HepG2 (cell line): ENCODE measurements around the gene RTN3. TPM values are rescaled to one million over a fixed set of nuclear protein-coding genes. Genes with fewer than 3 reads are reported as not detected.
A peak's percentile ranks its signal among the peaks of the same experiment; 100 is the strongest.

Source experiments
- AFF4 ChIP-seq: sonication (generic); formaldehyde crosslinking; IDR thresholded peaks from 2 replicates; pipeline ENCODE4 v1.4.0; 2020; ENCODE audit warnings: missing genetic modification reagents
- KAT8 ChIP-seq: IDR thresholded peaks from 2 replicates; pipeline ENCODE4 v1.6.1; 2016; ENCODE audit warnings: missing genetic modification reagents, missing compliant biosample characterization
- KMT2B ChIP-seq: IDR thresholded peaks from 2 replicates; pipeline ENCODE4 v1.6.1; 2016; ENCODE audit warnings: missing genetic modification reagents, missing compliant biosample characterization
- MED1 ChIP-seq: sonication (generic); formaldehyde crosslinking; IDR thresholded peaks from 2 replicates; pipeline ENCODE4 v1.4.0; 2020; ENCODE audit warnings: missing genetic modification reagents
- NONO ChIP-seq, 2 experiments: fragments of 450-650 bp in 1 of 2; sonication (generic) in 1 of 2; formaldehyde crosslinking in 1 of 2; IDR thresholded peaks in 1 of 2; conservative IDR thresholded peaks in 1 of 2; 2 replicates each; pipeline versions ENCODE4 v1.6.1 to v1.8.0; 2017 to 2022; ENCODE audit warnings: mild to moderate bottlenecking in 1 of 2, missing genetic modification reagents in 1 of 2, moderate library complexity in 1 of 2
- PRPF4 ChIP-seq: fragments of 200-400 bp; formaldehyde crosslinking; IDR thresholded peaks from 2 replicates; pipeline ENCODE4 v1.6.1; 2016; ENCODE audit warnings: low read length, low read depth; ENCODE audit not compliant: poor library complexity, severe bottlenecking
- RELA ChIP-seq: sonication (generic); formaldehyde crosslinking; IDR thresholded peaks from 2 replicates; pipeline ENCODE4 v1.4.0; 2020; ENCODE audit warnings: missing genetic modification reagents
- TBL1XR1 ChIP-seq: fragments of 150-350 bp; IDR thresholded peaks from 2 replicates; pipeline ENCODE4 v1.6.1; 2014; ENCODE audit warnings: borderline replicate concordance, low read length; ENCODE audit not compliant: partially characterized antibody
- ZBTB3 ChIP-seq: sonication (generic); formaldehyde crosslinking; IDR thresholded peaks from 2 replicates; pipeline ENCODE4 v1.4.0; 2020; ENCODE audit warnings: low read depth, mild to moderate bottlenecking, moderate library complexity, missing genetic modification reagents, borderline replicate concordance
- ZBTB46 ChIP-seq: sonication (generic); formaldehyde crosslinking; IDR thresholded peaks from 2 replicates; pipeline ENCODE4 v1.4.0; 2020; ENCODE audit warnings: mild to moderate bottlenecking, missing genetic modification reagents, borderline replicate concordance
- ZNF180 ChIP-seq: sonication (generic); formaldehyde crosslinking; IDR thresholded peaks from 2 replicates; pipeline ENCODE4 v1.4.0; 2020; ENCODE audit warnings: low read depth, missing genetic modification reagents, borderline replicate concordance
- ZNF230 ChIP-seq: sonication (generic); formaldehyde crosslinking; IDR thresholded peaks from 2 replicates; pipeline ENCODE4 v1.4.0; 2020; ENCODE audit warnings: mild to moderate bottlenecking, missing genetic modification reagents
- ZNF260 ChIP-seq: sonication (generic); formaldehyde crosslinking; IDR thresholded peaks from 2 replicates; pipeline ENCODE4 v1.4.0; 2020; ENCODE audit warnings: missing genetic modification reagents, low read depth, mild to moderate bottlenecking, borderline replicate concordance
- ZNF33A ChIP-seq: sonication (generic); formaldehyde crosslinking; IDR thresholded peaks from 2 replicates; pipeline ENCODE4 v1.5.1; 2020; ENCODE audit warnings: missing genetic modification reagents, mild to moderate bottlenecking, moderate library complexity, borderline replicate concordance
- ZNF432 ChIP-seq: sonication (generic); formaldehyde crosslinking; IDR thresholded peaks from 2 replicates; pipeline ENCODE4 v1.5.0; 2020; ENCODE audit warnings: missing genetic modification reagents, mild to moderate bottlenecking, borderline replicate concordance
- ZNF530 ChIP-seq: sonication (generic); formaldehyde crosslinking; IDR thresholded peaks from 2 replicates; pipeline ENCODE4 v1.5.0; 2020; ENCODE audit warnings: low read depth, mild to moderate bottlenecking, missing genetic modification reagents
- ZNF724P ChIP-seq: sonication (generic); formaldehyde crosslinking; IDR thresholded peaks from 2 replicates; pipeline ENCODE4 v1.8.0; 2022; ENCODE audit warnings: missing genetic modification reagents, borderline replicate concordance
- ZNF770 ChIP-seq: sonication (generic); formaldehyde crosslinking; IDR thresholded peaks from 2 replicates; pipeline ENCODE4 v1.5.0; 2020; ENCODE audit warnings: mild to moderate bottlenecking, missing genetic modification reagents
- ZSCAN12 ChIP-seq: sonication (generic); formaldehyde crosslinking; IDR thresholded peaks from 2 replicates; pipeline ENCODE4 v1.9.0; 2021; ENCODE audit warnings: mild to moderate bottlenecking, missing genetic modification reagents
- polyA plus RNA-seq, 8 experiments: library from polyadenylated mRNA; depleted of rRNA in 3 of 8; stranded (reverse) in 7 of 8; unstranded in 1 of 8; fragments of >200 nt; fragmentation: Illumina TruSeq in 4 of 8; extraction: Trizol in 4 of 8; gene quantifications; 2 replicates each; pipeline versions ENCODE4 v1.2.1 to v1.2.3, GENCODE V29; 2011 to 2016; ENCODE audit warnings: low read depth in 4 of 8, missing spikeins in 1 of 8, mixed read lengths in 1 of 8; ENCODE audit not compliant: insufficient read depth in 1 of 8
- total RNA-seq, 5 experiments: library from RNA; depleted of rRNA; stranded (reverse); fragments of >200 nt; fragmentation: Illumina TruSeq; extraction: Trizol; gene quantifications; 2 replicates each; pipeline ENCODE4 v1.2.3, GENCODE V29; 2016; ENCODE audit warnings: low read depth in 1 of 5

Gene RTN3
- total and polyA plus RNA-seq, 2 of the 13 experiments (the other 11 are each of a cell fraction or from before 2014, with no cell fraction given): 32.2 to 41.1 TPM

GRCh38 chr11:63756919-63757761 lies 75.8 kb downstream of the RTN3 start (continued):
- no peak for TF ChIP-seq ZNF530
- TF ChIP-seq ZNF724P (CRISPR knock-in tag): no peak
- TF ChIP-seq KAT8 (CRISPR knock-in tag): no peak
- no peak for TF ChIP-seq MED1 (CRISPR knock-in tag)
- TF ChIP-seq ZNF432 (CRISPR knock-in tag): no peak
- TF ChIP-seq ZNF260: no peak
- no peak for TF ChIP-seq ZNF180
- no peak for TF ChIP-seq ZBTB3 (CRISPR knock-in tag)
- TF ChIP-seq NONO (IDR thresholded peaks at IDR 0.05): no peak
- TF ChIP-seq NONO (CRISPR knock-in tag; conservative IDR thresholded peaks at IDR 0.05): 0 out of 2 replicates have a peak, but pooled peaks have one; percentile 13
- TF ChIP-seq ZNF33A (CRISPR knock-in tag): no peak
- no peak for TF ChIP-seq PRPF4
- peak; percentile 88 for TF ChIP-seq ZNF770
- TF ChIP-seq TBL1XR1: no peak
- TF ChIP-seq ZSCAN12 (CRISPR knock-in tag): no peak
- no peak for TF ChIP-seq ZBTB46 (CRISPR knock-in tag)
- no peak for TF ChIP-seq AFF4 (CRISPR knock-in tag)
- TF ChIP-seq KMT2B (CRISPR knock-in tag): no peak
- no peak for TF ChIP-seq ZNF230
- TF ChIP-seq RELA (CRISPR knock-in tag): no peak
